ENCODE data around the gene FBXL5.

DNA sequence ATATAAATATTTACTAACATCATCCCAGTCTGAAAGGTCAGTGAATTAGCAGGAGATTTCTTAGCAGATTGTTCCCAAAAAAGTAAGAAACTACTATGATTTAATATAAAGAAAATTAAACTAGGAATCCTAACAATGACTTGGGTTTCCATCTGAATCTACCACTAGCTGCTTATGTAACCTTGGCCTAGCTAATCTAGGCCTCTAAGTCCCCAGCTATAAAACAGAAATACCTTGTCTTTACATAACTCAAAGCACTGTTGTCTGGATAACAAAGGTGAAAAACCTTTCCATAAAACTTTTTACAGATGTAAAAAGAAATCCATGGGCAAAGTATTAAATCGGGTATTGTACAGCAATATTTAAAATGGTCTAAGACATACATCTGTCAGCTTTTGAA, 3.0 kb downstream of the FBXL5 start:
- no peak for TF ChIP-seq RAD21 (IDR thresholded peaks at IDR 0.05)
- TF ChIP-seq, protein P1, sequence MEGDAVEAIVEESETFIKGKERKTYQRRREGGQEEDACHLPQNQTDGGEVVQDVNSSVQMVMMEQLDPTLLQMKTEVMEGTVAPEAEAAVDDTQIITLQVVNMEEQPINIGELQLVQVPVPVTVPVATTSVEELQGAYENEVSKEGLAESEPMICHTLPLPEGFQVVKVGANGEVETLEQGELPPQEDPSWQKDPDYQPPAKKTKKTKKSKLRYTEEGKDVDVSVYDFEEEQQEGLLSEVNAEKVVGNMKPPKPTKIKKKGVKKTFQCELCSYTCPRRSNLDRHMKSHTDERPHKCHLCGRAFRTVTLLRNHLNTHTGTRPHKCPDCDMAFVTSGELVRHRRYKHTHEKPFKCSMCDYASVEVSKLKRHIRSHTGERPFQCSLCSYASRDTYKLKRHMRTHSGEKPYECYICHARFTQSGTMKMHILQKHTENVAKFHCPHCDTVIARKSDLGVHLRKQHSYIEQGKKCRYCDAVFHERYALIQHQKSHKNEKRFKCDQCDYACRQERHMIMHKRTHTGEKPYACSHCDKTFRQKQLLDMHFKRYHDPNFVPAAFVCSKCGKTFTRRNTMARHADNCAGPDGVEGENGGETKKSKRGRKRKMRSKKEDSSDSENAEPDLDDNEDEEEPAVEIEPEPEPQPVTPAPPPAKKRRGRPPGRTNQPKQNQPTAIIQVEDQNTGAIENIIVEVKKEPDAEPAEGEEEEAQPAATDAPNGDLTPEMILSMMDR (IDR thresholded peaks at IDR 0.05; ENCODE audit: low read depth, low read length, missing input control): no peak
- no peak for TF ChIP-seq YY1 (IDR thresholded peaks at IDR 0.05)
- TF ChIP-seq TAF1 (conservative IDR thresholded peaks at IDR 0.05): no peak
- TF ChIP-seq, protein P2, sequence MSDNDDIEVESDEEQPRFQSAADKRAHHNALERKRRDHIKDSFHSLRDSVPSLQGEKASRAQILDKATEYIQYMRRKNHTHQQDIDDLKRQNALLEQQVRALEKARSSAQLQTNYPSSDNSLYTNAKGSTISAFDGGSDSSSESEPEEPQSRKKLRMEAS (IDR thresholded peaks at IDR 0.05): no peak
- TF ChIP-seq, protein P3, sequence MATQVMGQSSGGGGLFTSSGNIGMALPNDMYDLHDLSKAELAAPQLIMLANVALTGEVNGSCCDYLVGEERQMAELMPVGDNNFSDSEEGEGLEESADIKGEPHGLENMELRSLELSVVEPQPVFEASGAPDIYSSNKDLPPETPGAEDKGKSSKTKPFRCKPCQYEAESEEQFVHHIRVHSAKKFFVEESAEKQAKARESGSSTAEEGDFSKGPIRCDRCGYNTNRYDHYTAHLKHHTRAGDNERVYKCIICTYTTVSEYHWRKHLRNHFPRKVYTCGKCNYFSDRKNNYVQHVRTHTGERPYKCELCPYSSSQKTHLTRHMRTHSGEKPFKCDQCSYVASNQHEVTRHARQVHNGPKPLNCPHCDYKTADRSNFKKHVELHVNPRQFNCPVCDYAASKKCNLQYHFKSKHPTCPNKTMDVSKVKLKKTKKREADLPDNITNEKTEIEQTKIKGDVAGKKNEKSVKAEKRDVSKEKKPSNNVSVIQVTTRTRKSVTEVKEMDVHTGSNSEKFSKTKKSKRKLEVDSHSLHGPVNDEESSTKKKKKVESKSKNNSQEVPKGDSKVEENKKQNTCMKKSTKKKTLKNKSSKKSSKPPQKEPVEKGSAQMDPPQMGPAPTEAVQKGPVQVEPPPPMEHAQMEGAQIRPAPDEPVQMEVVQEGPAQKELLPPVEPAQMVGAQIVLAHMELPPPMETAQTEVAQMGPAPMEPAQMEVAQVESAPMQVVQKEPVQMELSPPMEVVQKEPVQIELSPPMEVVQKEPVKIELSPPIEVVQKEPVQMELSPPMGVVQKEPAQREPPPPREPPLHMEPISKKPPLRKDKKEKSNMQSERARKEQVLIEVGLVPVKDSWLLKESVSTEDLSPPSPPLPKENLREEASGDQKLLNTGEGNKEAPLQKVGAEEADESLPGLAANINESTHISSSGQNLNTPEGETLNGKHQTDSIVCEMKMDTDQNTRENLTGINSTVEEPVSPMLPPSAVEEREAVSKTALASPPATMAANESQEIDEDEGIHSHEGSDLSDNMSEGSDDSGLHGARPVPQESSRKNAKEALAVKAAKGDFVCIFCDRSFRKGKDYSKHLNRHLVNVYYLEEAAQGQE (IDR thresholded peaks at IDR 0.05): no peak
- TF ChIP-seq JUND (IDR thresholded peaks at IDR 0.05): no peak
- no peak for TF ChIP-seq SP1 (IDR thresholded peaks at IDR 0.05)
- TF ChIP-seq, protein P4, sequence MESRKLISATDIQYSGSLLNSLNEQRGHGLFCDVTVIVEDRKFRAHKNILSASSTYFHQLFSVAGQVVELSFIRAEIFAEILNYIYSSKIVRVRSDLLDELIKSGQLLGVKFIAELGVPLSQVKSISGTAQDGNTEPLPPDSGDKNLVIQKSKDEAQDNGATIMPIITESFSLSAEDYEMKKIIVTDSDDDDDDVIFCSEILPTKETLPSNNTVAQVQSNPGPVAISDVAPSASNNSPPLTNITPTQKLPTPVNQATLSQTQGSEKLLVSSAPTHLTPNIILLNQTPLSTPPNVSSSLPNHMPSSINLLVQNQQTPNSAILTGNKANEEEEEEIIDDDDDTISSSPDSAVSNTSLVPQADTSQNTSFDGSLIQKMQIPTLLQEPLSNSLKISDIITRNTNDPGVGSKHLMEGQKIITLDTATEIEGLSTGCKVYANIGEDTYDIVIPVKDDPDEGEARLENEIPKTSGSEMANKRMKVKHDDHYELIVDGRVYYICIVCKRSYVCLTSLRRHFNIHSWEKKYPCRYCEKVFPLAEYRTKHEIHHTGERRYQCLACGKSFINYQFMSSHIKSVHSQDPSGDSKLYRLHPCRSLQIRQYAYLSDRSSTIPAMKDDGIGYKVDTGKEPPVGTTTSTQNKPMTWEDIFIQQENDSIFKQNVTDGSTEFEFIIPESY (IDR thresholded peaks at IDR 0.05): no peak

Measured in liver (tissue), 3 donors.